Suprapubic skin (tissue), 4 donors: ENCODE measurements around the gene KLHL30.

ENCODE experiments used
- EP300 ChIP-seq: sonication (generic); formaldehyde crosslinking; IDR thresholded peaks from one replicate; pipeline ENCODE4 v1.6.1; 2017; ENCODE audit warnings: antibody characterized with exemption
- POLR2A ChIP-seq, 2 donors: fragments of 450-650 bp; IDR thresholded peaks; one replicate each; pipeline ENCODE4 v1.6.1; 2017; ENCODE audit warnings: antibody characterized with exemption in 2 of 2, mild to moderate bottlenecking in 2 of 2, moderate library complexity in 2 of 2
- POLR2AphosphoS5 ChIP-seq, 3 donors: sonication (generic); formaldehyde crosslinking; IDR thresholded peaks; one replicate each; pipeline ENCODE4 v1.6.1; 2017; ENCODE audit warnings: antibody characterized with exemption in 3 of 3
- TF ChIP-seq, protein P1 (sequence below), 2 donors: fragments of 200-600 bp in 1 of 2; fragments of 450-650 bp in 1 of 2; sonication (generic) in 1 of 2; IDR thresholded peaks; one replicate each; pipeline ENCODE4 v1.5.1; 2016 to 2019; ENCODE audit warnings: antibody characterized with exemption in 2 of 2, mild to moderate bottlenecking in 1 of 2, moderate library complexity in 1 of 2

- TF ChIP-seq POLR2AphosphoS5 (IDR thresholded peaks at IDR 0.05) (no peak), POLR2A (IDR thresholded peaks at IDR 0.05) (no peak), EP300 (no peak)
- TF ChIP-seq, protein P1, sequence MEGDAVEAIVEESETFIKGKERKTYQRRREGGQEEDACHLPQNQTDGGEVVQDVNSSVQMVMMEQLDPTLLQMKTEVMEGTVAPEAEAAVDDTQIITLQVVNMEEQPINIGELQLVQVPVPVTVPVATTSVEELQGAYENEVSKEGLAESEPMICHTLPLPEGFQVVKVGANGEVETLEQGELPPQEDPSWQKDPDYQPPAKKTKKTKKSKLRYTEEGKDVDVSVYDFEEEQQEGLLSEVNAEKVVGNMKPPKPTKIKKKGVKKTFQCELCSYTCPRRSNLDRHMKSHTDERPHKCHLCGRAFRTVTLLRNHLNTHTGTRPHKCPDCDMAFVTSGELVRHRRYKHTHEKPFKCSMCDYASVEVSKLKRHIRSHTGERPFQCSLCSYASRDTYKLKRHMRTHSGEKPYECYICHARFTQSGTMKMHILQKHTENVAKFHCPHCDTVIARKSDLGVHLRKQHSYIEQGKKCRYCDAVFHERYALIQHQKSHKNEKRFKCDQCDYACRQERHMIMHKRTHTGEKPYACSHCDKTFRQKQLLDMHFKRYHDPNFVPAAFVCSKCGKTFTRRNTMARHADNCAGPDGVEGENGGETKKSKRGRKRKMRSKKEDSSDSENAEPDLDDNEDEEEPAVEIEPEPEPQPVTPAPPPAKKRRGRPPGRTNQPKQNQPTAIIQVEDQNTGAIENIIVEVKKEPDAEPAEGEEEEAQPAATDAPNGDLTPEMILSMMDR (IDR thresholded peaks at IDR 0.05), result no peak
Observed at GRCh38 chr2:238102865-238103264, 35.6 kb upstream of the KLHL30 start.
